Naive B cell (primary cell): Measurements from ENCODE around the gene GPS1. TPM values are rescaled to one million over a fixed set of nuclear protein-coding genes. Genes with fewer than 3 reads are reported as not detected.

Experiments used
- ATAC-seq, 2 donors: fragments of 150-1000 bp; cut with Tn5 transposase; 2 replicates each; pipeline ENCODE4 v1.10.0; 2021; ENCODE audit warnings: low read depth in 2 of 2, mild to moderate bottlenecking in 2 of 2, moderate library complexity in 2 of 2
- DNase-seq: peaks from one replicate; pipeline ENCODE4 v3.0.0; 2022
- H3K27ac Mint-ChIP-seq, 6 donors: one replicate each; pipeline ENCODE4 v1.8.0; 2020 to 2022; ENCODE audit warnings: mild to moderate bottlenecking in 6 of 6, mixed read lengths in 6 of 6, moderate library complexity in 5 of 6, inconsistent platforms in 2 of 6
- H3K27me3 Mint-ChIP-seq, 3 donors: one replicate each; pipeline ENCODE4 v1.8.0; 2021 to 2022; ENCODE audit warnings: mixed read lengths in 3 of 3, mild to moderate bottlenecking in 1 of 3
- H3K36me3 Mint-ChIP-seq, 2 donors: one replicate each; pipeline ENCODE4 v1.8.0; 2020 to 2022; ENCODE audit warnings: mixed read lengths in 2 of 2, inconsistent platforms in 1 of 2, mild to moderate bottlenecking in 1 of 2
- H3K4me1 Mint-ChIP-seq, 3 donors: one replicate each; pipeline ENCODE4 v1.8.0; 2020 to 2022; ENCODE audit warnings: mixed read lengths in 3 of 3, inconsistent platforms in 1 of 3, mild to moderate bottlenecking in 1 of 3, moderate library complexity in 1 of 3
- H3K4me3 Mint-ChIP-seq, 8 donors: one replicate each; pipeline ENCODE4 v1.8.0; 2020 to 2022; ENCODE audit warnings: mild to moderate bottlenecking in 8 of 8, mixed read lengths in 8 of 8, moderate library complexity in 8 of 8, inconsistent platforms in 2 of 8
- H3K9me3 Mint-ChIP-seq, 7 donors: one replicate each; pipeline ENCODE4 v1.8.0; 2020 to 2022; ENCODE audit warnings: mixed read lengths in 7 of 7, mild to moderate bottlenecking in 5 of 7, inconsistent platforms in 2 of 7, moderate library complexity in 1 of 7
- polyA plus RNA-seq, 6 donors: library from polyadenylated mRNA; unstranded; fragments of 300-500 nt; fragmentation: Illumina TruSeq; gene quantifications; one replicate each; pipeline ENCODE4 v1.2.3, GENCODE V29; 2021; ENCODE audit warnings: low read depth in 6 of 6

GPS1 gene
- polyA plus RNA-seq = 100 to 1,000 TPM; 103 to 138 (median 109) TPM

- no peaks in the 10 kb centered on the region for H3K9me3 Mint-ChIP-seq
- H3K27me3 Mint-ChIP-seq = no peaks in the 10 kb centered on the region
- no peaks in the 10 kb centered on the region for H3K36me3 Mint-ChIP-seq
- peak within 1 kb of the TSS; percentile 76 to 92 (median 86) for H3K4me3 Mint-ChIP-seq
- peak; percentile 95 to 96 for ATAC-seq
- H3K4me1 Mint-ChIP-seq = peaks cover 8 to 18% (median 10%) of the 10 kb centered on the region in 3 donors
- H3K27ac Mint-ChIP-seq = peak within 1 kb of the TSS in 4 of 6 donors; percentile 47 to 97 (median 80)
- DNase-seq = peak; percentile 74
Measured at GRCh38 chr17:82051776-82052637, at the start of gene GPS1, which contains the start of gene RFNG. Gene GPS1, plus strand, starts transcription at chr17:82051898. Its CDS starts 34 bp downstream, at chr17:82051932. Gene RFNG, minus strand, starts transcription at chr17:82051811. Its CDS starts 45 bp downstream, at chr17:82051766.

GRCh38 chr17:82003411-82004381 is 48.0 kb upstream of the GPS1 start:
- no peaks in the 10 kb centered on the region for H3K36me3 Mint-ChIP-seq
- H3K27ac Mint-ChIP-seq = no peak overlapping the region
- H3K4me3 Mint-ChIP-seq = no peak overlapping the region
- peaks cover 0 to 4% (median 0%) of the 10 kb centered on the region in 3 donors for H3K4me1 Mint-ChIP-seq
- DNase-seq (no peak), ATAC-seq (no peak)
- no peaks in the 10 kb centered on the region for H3K9me3 Mint-ChIP-seq
- H3K27me3 Mint-ChIP-seq = no peaks in the 10 kb centered on the region

- Mint-ChIP-seq H3K27me3 (no peaks in the 10 kb centered on the region), H3K9me3 (no peaks in the 10 kb centered on the region), H3K4me3 (no peak overlapping the region), H3K4me1 (peaks cover 0 to 4% (median 0%) of the 10 kb centered on the region in 3 donors), H3K36me3 (no peaks in the 10 kb centered on the region), H3K27ac (no peak overlapping the region)
- ATAC-seq (no peak), DNase-seq (no peak)
Measured at GRCh38 chr17:82004517-82005455, 46.9 kb upstream of the GPS1 start.

GRCh38 chr17:82005701-82006348 is 45.9 kb upstream of the GPS1 start:
- ATAC-seq = no peak
- no peak for DNase-seq
- Mint-ChIP-seq H3K27ac (no peak overlapping the region), H3K9me3 (no peaks in the 10 kb centered on the region), H3K36me3 (no peaks in the 10 kb centered on the region), H3K4me3 (peak overlapping the region in 1 of 8 donors; percentile 29), H3K27me3 (no peaks in the 10 kb centered on the region), H3K4me1 (no peaks in the 10 kb centered on the region)

GRCh38 chr17:82006468-82007227 is 45.0 kb upstream of the GPS1 start:
- Mint-ChIP-seq H3K4me3 (no peak overlapping the region), H3K36me3 (no peaks in the 10 kb centered on the region), H3K27ac (no peak overlapping the region), H3K9me3 (no peaks in the 10 kb centered on the region), H3K4me1 (no peaks in the 10 kb centered on the region), H3K27me3 (no peaks in the 10 kb centered on the region)
- no peak for DNase-seq
- no peak for ATAC-seq

GRCh38 chr17:82007228-82007494 is 44.5 kb upstream of the GPS1 start:
- no peaks in the 10 kb centered on the region for H3K27me3 Mint-ChIP-seq
- no peaks in the 10 kb centered on the region for H3K9me3 Mint-ChIP-seq
- DNase-seq (no peak), ATAC-seq (no peak)
- H3K4me1 Mint-ChIP-seq = no peaks in the 10 kb centered on the region
- H3K27ac Mint-ChIP-seq = no peak overlapping the region
- no peak overlapping the region for H3K4me3 Mint-ChIP-seq
- no peaks in the 10 kb centered on the region for H3K36me3 Mint-ChIP-seq

- DNase-seq (no peak), ATAC-seq (no peak)
- Mint-ChIP-seq H3K9me3 (no peaks in the 10 kb centered on the region), H3K27ac (no peak overlapping the region), H3K36me3 (no peaks in the 10 kb centered on the region), H3K4me3 (no peak overlapping the region), H3K27me3 (no peaks in the 10 kb centered on the region), H3K4me1 (no peaks in the 10 kb centered on the region)
Measured at GRCh38 chr17:82007495-82008257, 44.0 kb upstream of the GPS1 start.

- Mint-ChIP-seq H3K27me3 (no peaks in the 10 kb centered on the region), H3K36me3 (no peaks in the 10 kb centered on the region), H3K27ac (no peak overlapping the region), H3K9me3 (no peaks in the 10 kb centered on the region), H3K4me1 (no peaks in the 10 kb centered on the region), H3K4me3 (no peak overlapping the region)
- DNase-seq = no peak
- no peak for ATAC-seq
Measured at GRCh38 chr17:82008258-82008940, 43.3 kb upstream of the GPS1 start.

- Mint-ChIP-seq H3K9me3 (no peaks in the 10 kb centered on the region), H3K4me1 (no peaks in the 10 kb centered on the region), H3K36me3 (no peaks in the 10 kb centered on the region), H3K4me3 (no peak overlapping the region), H3K27me3 (no peaks in the 10 kb centered on the region), H3K27ac (no peak overlapping the region)
- ATAC-seq = no peak
- no peak for DNase-seq
Measured at GRCh38 chr17:82008941-82009405, 42.7 kb upstream of the GPS1 start.

GRCh38 chr17:82009413-82009812 is 42.3 kb upstream of the GPS1 start:
- no peak overlapping the region for H3K4me3 Mint-ChIP-seq
- H3K27me3 Mint-ChIP-seq = no peaks in the 10 kb centered on the region
- H3K27ac Mint-ChIP-seq = no peak overlapping the region
- ATAC-seq = no peak
- H3K36me3 Mint-ChIP-seq = no peaks in the 10 kb centered on the region
- no peaks in the 10 kb centered on the region for H3K4me1 Mint-ChIP-seq
- no peaks in the 10 kb centered on the region for H3K9me3 Mint-ChIP-seq
- no peak for DNase-seq
